BE2C (cell line): ENCODE measurements around the gene LRRC52.

Source experiments
- DNase-seq: peaks from one replicate; pipeline ENCODE4 v3.0.0-alpha.2; 2020
- H3K27me3 ChIP-seq: fragments of 250-450 bp; sonication (Bioruptor Pico); 2 replicates; pipeline ENCODE4 v1.5.1; 2020; ENCODE audit warnings: mild to moderate bottlenecking
- H3K36me3 ChIP-seq: fragments of 250-450 bp; sonication (Bioruptor Pico); 2 replicates; pipeline ENCODE4 v1.5.1; 2020; ENCODE audit warnings: mild to moderate bottlenecking
- H3K4me1 ChIP-seq: fragments of 250-450 bp; sonication (Bioruptor Pico); 2 replicates; pipeline ENCODE4 v1.5.1; 2020
- H3K4me3 ChIP-seq: 2 replicates; pipeline ENCODE4 v1.5.1; 2011; ENCODE audit warnings: low read depth, low read length
- H3K9me3 ChIP-seq: fragments of 250-450 bp; sonication (Bioruptor Pico); 2 replicates; pipeline ENCODE4 v1.5.1; 2020
- CTCF ChIP-seq: IDR thresholded peaks from 2 replicates; pipeline ENCODE4 v1.5.1; 2012; ENCODE audit warnings: mild to moderate bottlenecking, low read depth, low read length

The LRRC52 gene

GRCh38 chr1:165520646-165521045 is 23.2 kb upstream of the LRRC52 start:
- DNase-seq, result no peak
- Histone ChIP-seq H3K4me3 (no peak overlapping the region), H3K27me3 (no peaks in the 10 kb centered on the region; the same call in 1 of the 2 replicates), H3K36me3 (no peaks in the 10 kb centered on the region), H3K4me1 (no peaks in the 10 kb centered on the region), H3K9me3 (no peaks in the 10 kb centered on the region)
- no peak for TF ChIP-seq CTCF

GRCh38 chr1:165524639-165525285 is 19.0 kb upstream of the LRRC52 start:
- Histone ChIP-seq H3K36me3 (no peaks in the 10 kb centered on the region), H3K9me3 (no peaks in the 10 kb centered on the region), H3K27me3 (no peaks in the 10 kb centered on the region; the same call in 1 of the 2 replicates), H3K4me3 (no peak overlapping the region), H3K4me1 (no peaks in the 10 kb centered on the region)
- no peak for TF ChIP-seq CTCF
- no peak for DNase-seq

GRCh38 chr1:165525708-165526107 is 18.1 kb upstream of the LRRC52 start:
- Histone ChIP-seq H3K4me3 (no peak overlapping the region), H3K27me3 (no peaks in the 10 kb centered on the region; the same call in 1 of the 2 replicates), H3K4me1 (no peaks in the 10 kb centered on the region), H3K36me3 (no peaks in the 10 kb centered on the region), H3K9me3 (no peaks in the 10 kb centered on the region)
- TF ChIP-seq CTCF, result no peak
- DNase-seq, result no peak

GRCh38 chr1:165527251-165528007 is 16.4 kb upstream of the LRRC52 start:
- DNase-seq, result no peak
- H3K27me3 ChIP-seq, result no peaks in the 10 kb centered on the region
- no peaks in the 10 kb centered on the region for H3K9me3 ChIP-seq
- H3K4me3 ChIP-seq, result no peak overlapping the region
- H3K4me1 ChIP-seq, result no peaks in the 10 kb centered on the region
- H3K36me3 ChIP-seq, result no peaks in the 10 kb centered on the region
- no peak for TF ChIP-seq CTCF

- TF ChIP-seq CTCF, result no peak
- no peak for DNase-seq
- H3K4me3 ChIP-seq, result no peak overlapping the region
- no peaks in the 10 kb centered on the region for H3K4me1 ChIP-seq
- H3K36me3 ChIP-seq, result no peaks in the 10 kb centered on the region
- H3K27me3 ChIP-seq, result no peaks in the 10 kb centered on the region
- H3K9me3 ChIP-seq, result no peaks in the 10 kb centered on the region
These were observed 12.8 kb upstream of the LRRC52 start for GRCh38 chr1:165531021-165531420.

GRCh38 chr1:165532053-165532452 is 11.7 kb upstream of the LRRC52 start:
- Histone ChIP-seq H3K4me1 (no peaks in the 10 kb centered on the region), H3K4me3 (no peak overlapping the region), H3K36me3 (no peaks in the 10 kb centered on the region), H3K27me3 (no peaks in the 10 kb centered on the region), H3K9me3 (no peaks in the 10 kb centered on the region)
- no peak for TF ChIP-seq CTCF
- no peak for DNase-seq
